Measurements from ENCODE around the gene ATP6V0E2. TPM values are rescaled to one million over a fixed set of nuclear protein-coding genes. Genes with fewer than 3 reads are reported as not detected.

Gene ATP6V0E2
- total RNA-seq, 1 experiment from 2014 or later, result 26.2 TPM

DNA sequence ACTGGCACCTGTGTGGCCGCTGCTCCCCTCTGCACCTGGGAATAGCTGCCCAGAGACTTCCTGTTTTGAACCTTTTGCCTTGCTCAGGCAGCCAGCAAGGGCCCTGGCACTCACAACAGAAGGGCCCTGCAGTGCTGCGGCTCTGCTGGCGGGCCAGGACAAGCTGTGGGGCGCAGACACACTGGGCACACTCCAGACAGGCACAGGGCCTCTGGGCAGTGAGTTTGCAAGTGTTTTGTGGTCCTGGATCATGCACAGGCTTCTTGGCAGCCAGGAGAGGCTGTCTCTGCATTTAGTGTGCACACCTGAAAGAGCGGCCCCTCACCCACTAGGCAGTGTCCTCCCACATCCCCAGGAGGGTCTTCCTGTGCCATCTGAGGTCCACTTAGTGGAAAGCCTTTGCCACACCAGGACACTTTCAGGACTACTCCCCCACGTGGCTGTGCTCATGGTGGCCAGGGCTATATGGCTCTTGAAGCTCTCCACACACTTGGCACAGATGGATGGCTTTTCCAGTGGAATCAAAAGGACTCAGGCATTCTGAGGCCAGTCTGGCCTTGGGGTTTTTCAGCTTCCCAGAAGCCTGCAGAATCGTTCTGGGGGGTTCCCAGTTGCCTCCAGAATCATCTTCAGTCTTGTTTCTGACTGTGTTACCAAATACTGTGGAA, 5.0 kb upstream of the ATP6V0E2 start (continued):
- TF ChIP-seq, protein P1, sequence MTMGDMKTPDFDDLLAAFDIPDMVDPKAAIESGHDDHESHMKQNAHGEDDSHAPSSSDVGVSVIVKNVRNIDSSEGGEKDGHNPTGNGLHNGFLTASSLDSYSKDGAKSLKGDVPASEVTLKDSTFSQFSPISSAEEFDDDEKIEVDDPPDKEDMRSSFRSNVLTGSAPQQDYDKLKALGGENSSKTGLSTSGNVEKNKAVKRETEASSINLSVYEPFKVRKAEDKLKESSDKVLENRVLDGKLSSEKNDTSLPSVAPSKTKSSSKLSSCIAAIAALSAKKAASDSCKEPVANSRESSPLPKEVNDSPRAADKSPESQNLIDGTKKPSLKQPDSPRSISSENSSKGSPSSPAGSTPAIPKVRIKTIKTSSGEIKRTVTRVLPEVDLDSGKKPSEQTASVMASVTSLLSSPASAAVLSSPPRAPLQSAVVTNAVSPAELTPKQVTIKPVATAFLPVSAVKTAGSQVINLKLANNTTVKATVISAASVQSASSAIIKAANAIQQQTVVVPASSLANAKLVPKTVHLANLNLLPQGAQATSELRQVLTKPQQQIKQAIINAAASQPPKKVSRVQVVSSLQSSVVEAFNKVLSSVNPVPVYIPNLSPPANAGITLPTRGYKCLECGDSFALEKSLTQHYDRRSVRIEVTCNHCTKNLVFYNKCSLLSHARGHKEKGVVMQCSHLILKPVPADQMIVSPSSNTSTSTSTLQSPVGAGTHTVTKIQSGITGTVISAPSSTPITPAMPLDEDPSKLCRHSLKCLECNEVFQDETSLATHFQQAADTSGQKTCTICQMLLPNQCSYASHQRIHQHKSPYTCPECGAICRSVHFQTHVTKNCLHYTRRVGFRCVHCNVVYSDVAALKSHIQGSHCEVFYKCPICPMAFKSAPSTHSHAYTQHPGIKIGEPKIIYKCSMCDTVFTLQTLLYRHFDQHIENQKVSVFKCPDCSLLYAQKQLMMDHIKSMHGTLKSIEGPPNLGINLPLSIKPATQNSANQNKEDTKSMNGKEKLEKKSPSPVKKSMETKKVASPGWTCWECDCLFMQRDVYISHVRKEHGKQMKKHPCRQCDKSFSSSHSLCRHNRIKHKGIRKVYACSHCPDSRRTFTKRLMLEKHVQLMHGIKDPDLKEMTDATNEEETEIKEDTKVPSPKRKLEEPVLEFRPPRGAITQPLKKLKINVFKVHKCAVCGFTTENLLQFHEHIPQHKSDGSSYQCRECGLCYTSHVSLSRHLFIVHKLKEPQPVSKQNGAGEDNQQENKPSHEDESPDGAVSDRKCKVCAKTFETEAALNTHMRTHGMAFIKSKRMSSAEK (CRISPR knock-in tag; IDR thresholded peaks at IDR 0.05; ENCODE audit: borderline replicate concordance), result no peak
- TF ChIP-seq ZNF396 (CRISPR knock-in tag; IDR thresholded peaks at IDR 0.05; ENCODE audit: borderline replicate concordance) (no peak), ELF4 (CRISPR knock-in tag; IDR thresholded peaks at IDR 0.05; ENCODE audit: low read depth) (no peak), CREM (CRISPR knock-in tag; IDR thresholded peaks at IDR 0.05) (no peak)
- TF ChIP-seq, protein P2, sequence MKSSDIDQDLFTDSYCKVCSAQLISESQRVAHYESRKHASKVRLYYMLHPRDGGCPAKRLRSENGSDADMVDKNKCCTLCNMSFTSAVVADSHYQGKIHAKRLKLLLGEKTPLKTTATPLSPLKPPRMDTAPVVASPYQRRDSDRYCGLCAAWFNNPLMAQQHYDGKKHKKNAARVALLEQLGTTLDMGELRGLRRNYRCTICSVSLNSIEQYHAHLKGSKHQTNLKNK (CRISPR knock-in tag; IDR thresholded peaks at IDR 0.05), result no peak
- TF ChIP-seq, protein P3, sequence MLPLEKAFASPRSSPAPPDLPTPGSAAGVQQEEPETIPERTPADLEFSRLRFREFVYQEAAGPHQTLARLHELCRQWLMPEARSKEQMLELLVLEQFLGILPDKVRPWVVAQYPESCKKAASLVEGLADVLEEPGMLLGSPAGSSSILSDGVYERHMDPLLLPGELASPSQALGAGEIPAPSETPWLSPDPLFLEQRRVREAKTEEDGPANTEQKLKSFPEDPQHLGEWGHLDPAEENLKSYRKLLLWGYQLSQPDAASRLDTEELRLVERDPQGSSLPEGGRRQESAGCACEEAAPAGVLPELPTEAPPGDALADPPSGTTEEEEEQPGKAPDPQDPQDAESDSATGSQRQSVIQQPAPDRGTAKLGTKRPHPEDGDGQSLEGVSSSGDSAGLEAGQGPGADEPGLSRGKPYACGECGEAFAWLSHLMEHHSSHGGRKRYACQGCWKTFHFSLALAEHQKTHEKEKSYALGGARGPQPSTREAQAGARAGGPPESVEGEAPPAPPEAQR (CRISPR knock-in tag; IDR thresholded peaks at IDR 0.05), result no peak

DNA sequence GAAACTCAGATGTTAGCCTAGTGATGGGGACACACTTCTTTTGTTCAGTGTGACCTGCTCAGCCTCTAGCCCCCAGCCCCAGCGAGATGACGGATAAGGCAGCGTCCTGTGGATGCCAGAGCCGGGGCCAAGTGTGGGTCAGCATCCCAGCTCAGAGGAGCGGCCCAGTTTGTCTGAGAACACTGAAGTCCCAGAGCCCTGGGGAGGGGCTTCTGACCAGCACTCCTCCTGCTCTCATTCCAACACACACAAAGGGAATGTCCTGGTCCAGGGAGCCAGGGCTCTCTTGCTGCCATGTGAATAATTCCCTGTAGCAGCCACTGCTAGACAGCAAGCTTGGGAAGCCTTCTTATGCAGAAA, 4.5 kb upstream of the ATP6V0E2 start:
- no peak overlapping the region for H3K27ac Mint-ChIP-seq
- ATAC-seq, result no peak
- H3K27me3 Mint-ChIP-seq (ENCODE audit: low read depth), result peaks cover 10% of the 10 kb centered on the region
- ChIA-PET CTCF (interaction anchor here (4.1 kb wide), 1 partner anchor 8 kb away, joined by 42 read pairs; no protein-coding TSS in a partner anchor), POLR2A (no interaction called here)
- H3K4me1 Mint-ChIP-seq, result peaks cover 11% of the 10 kb centered on the region
- H3K36me3 Mint-ChIP-seq, result no peaks in the 10 kb centered on the region
- no peak for DNase-seq (ENCODE audit: low spot score)
- no peaks in the 10 kb centered on the region for H3K9me3 Mint-ChIP-seq
- no peak overlapping the region for H3K4me3 Mint-ChIP-seq
- TF ChIP-seq MXD4 (CRISPR knock-in tag; IDR thresholded peaks at IDR 0.05; ENCODE audit: borderline replicate concordance), result no peak
- TF ChIP-seq SP1 (CRISPR knock-in tag; conservative IDR thresholded peaks at IDR 0.05), result no peak
- TF ChIP-seq ESRRA (CRISPR knock-in tag; IDR thresholded peaks at IDR 0.05; ENCODE audit: borderline replicate concordance), result no peak
- TF ChIP-seq, protein P4, sequence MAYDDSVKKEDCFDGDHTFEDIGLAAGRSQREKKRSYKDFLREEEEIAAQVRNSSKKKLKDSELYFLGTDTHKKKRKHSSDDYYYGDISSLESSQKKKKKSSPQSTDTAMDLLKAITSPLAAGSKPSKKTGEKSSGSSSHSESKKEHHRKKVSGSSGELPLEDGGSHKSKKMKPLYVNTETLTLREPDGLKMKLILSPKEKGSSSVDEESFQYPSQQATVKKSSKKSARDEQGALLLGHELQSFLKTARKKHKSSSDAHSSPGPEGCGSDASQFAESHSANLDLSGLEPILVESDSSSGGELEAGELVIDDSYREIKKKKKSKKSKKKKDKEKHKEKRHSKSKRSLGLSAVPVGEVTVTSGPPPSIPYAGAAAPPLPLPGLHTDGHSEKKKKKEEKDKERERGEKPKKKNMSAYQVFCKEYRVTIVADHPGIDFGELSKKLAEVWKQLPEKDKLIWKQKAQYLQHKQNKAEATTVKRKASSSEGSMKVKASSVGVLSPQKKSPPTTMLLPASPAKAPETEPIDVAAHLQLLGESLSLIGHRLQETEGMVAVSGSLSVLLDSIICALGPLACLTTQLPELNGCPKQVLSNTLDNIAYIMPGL (CRISPR knock-in tag; IDR thresholded peaks at IDR 0.05), result no peak
- TF ChIP-seq GTF2I (CRISPR knock-in tag; conservative IDR thresholded peaks at IDR 0.05), result no peak
- no peak for TF ChIP-seq MYBL2 (CRISPR knock-in tag; IDR thresholded peaks at IDR 0.05)
- TF ChIP-seq, protein P5, sequence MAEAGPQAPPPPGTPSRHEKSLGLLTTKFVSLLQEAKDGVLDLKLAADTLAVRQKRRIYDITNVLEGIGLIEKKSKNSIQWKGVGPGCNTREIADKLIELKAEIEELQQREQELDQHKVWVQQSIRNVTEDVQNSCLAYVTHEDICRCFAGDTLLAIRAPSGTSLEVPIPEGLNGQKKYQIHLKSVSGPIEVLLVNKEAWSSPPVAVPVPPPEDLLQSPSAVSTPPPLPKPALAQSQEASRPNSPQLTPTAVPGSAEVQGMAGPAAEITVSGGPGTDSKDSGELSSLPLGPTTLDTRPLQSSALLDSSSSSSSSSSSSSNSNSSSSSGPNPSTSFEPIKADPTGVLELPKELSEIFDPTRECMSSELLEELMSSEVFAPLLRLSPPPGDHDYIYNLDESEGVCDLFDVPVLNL (CRISPR knock-in tag; IDR thresholded peaks at IDR 0.05; ENCODE audit: borderline replicate concordance, low read depth), result no peak
- no peak for TF ChIP-seq GRHL2 (CRISPR knock-in tag; IDR thresholded peaks at IDR 0.05; ENCODE audit: insufficient replicate concordance, severe bottlenecking)
- no peak for TF ChIP-seq ZNF317 (CRISPR knock-in tag; IDR thresholded peaks at IDR 0.05; ENCODE audit: borderline replicate concordance, low read depth)
- no peak for TF ChIP-seq ZNF423 (CRISPR knock-in tag; IDR thresholded peaks at IDR 0.05)
- TF ChIP-seq, protein P6, sequence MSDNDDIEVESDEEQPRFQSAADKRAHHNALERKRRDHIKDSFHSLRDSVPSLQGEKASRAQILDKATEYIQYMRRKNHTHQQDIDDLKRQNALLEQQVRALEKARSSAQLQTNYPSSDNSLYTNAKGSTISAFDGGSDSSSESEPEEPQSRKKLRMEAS (CRISPR knock-in tag; IDR thresholded peaks at IDR 0.05), result no peak
- no peak for TF ChIP-seq FOXJ3 (CRISPR knock-in tag; IDR thresholded peaks at IDR 0.05; ENCODE audit: borderline replicate concordance)
- TF ChIP-seq HMGA2 (CRISPR knock-in tag; IDR thresholded peaks at IDR 0.05), result no peak
- TF ChIP-seq, protein P7, sequence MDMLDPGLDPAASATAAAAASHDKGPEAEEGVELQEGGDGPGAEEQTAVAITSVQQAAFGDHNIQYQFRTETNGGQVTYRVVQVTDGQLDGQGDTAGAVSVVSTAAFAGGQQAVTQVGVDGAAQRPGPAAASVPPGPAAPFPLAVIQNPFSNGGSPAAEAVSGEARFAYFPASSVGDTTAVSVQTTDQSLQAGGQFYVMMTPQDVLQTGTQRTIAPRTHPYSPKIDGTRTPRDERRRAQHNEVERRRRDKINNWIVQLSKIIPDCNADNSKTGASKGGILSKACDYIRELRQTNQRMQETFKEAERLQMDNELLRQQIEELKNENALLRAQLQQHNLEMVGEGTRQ (CRISPR knock-in tag; IDR thresholded peaks at IDR 0.05), result no peak
- TF ChIP-seq, protein P8, sequence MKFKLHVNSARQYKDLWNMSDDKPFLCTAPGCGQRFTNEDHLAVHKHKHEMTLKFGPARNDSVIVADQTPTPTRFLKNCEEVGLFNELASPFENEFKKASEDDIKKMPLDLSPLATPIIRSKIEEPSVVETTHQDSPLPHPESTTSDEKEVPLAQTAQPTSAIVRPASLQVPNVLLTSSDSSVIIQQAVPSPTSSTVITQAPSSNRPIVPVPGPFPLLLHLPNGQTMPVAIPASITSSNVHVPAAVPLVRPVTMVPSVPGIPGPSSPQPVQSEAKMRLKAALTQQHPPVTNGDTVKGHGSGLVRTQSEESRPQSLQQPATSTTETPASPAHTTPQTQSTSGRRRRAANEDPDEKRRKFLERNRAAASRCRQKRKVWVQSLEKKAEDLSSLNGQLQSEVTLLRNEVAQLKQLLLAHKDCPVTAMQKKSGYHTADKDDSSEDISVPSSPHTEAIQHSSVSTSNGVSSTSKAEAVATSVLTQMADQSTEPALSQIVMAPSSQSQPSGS (CRISPR knock-in tag; IDR thresholded peaks at IDR 0.05; ENCODE audit: borderline replicate concordance, low read depth), result no peak
- no peak for TF ChIP-seq ELF4 (CRISPR knock-in tag; IDR thresholded peaks at IDR 0.05; ENCODE audit: low read depth)
- TF ChIP-seq, protein P9, sequence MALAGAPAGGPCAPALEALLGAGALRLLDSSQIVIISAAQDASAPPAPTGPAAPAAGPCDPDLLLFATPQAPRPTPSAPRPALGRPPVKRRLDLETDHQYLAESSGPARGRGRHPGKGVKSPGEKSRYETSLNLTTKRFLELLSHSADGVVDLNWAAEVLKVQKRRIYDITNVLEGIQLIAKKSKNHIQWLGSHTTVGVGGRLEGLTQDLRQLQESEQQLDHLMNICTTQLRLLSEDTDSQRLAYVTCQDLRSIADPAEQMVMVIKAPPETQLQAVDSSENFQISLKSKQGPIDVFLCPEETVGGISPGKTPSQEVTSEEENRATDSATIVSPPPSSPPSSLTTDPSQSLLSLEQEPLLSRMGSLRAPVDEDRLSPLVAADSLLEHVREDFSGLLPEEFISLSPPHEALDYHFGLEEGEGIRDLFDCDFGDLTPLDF (CRISPR knock-in tag; IDR thresholded peaks at IDR 0.05), result no peak

Measured in WTC11 (cell line).